GM12872 (cell line): ENCODE measurements around the gene KCTD17.

Experiments
- TF ChIP-seq, protein P1 (sequence below): IDR thresholded peaks from 3 replicates; pipeline ENCODE4 v1.5.1; 2011; ENCODE audit warnings: low read depth, mild to moderate bottlenecking, low read length, moderate library complexity; ENCODE audit not compliant: insufficient read depth

Gene KCTD17

DNA sequence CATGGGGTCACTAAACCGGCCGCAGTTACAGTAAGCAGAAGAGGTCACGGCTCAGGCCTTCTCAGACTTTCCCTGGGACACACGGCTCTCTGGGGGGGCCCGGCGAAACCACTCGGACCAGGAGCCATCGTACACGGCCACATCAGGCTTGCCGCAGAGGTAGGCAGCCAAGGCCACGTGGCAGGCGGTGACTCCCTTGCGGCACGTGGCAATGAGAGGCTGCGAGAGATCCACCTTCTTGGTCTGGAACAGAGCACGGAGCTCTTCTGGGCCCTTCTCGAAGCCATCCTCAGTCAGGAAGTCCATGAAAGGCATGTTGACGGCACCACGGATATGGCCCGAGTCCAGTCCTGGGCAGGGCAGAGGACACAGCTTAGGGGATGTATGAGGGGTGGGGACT, 40.6 kb upstream of the KCTD17 start:
- TF ChIP-seq, protein P1, sequence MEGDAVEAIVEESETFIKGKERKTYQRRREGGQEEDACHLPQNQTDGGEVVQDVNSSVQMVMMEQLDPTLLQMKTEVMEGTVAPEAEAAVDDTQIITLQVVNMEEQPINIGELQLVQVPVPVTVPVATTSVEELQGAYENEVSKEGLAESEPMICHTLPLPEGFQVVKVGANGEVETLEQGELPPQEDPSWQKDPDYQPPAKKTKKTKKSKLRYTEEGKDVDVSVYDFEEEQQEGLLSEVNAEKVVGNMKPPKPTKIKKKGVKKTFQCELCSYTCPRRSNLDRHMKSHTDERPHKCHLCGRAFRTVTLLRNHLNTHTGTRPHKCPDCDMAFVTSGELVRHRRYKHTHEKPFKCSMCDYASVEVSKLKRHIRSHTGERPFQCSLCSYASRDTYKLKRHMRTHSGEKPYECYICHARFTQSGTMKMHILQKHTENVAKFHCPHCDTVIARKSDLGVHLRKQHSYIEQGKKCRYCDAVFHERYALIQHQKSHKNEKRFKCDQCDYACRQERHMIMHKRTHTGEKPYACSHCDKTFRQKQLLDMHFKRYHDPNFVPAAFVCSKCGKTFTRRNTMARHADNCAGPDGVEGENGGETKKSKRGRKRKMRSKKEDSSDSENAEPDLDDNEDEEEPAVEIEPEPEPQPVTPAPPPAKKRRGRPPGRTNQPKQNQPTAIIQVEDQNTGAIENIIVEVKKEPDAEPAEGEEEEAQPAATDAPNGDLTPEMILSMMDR, result no peak

DNA sequence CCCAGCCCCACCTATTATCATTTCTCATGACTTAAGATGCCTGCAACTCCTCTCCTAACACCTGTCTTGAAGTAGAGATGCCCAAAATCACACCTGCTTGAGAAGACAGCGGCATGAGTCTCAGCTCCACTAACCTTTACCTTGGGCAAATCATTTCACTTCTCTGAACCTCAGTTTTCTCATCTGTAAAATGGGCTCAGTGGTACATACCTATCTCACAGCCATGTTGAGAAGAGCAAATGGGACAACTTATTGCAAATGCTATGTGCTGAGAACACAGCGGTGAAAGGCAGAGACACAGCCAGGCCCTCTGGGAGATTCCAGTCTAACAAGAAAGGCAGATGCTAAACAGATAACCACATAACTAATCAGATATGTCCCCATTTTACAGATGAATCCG, 40.1 kb upstream of the KCTD17 start:
- TF ChIP-seq, protein P1, result no peak

DNA sequence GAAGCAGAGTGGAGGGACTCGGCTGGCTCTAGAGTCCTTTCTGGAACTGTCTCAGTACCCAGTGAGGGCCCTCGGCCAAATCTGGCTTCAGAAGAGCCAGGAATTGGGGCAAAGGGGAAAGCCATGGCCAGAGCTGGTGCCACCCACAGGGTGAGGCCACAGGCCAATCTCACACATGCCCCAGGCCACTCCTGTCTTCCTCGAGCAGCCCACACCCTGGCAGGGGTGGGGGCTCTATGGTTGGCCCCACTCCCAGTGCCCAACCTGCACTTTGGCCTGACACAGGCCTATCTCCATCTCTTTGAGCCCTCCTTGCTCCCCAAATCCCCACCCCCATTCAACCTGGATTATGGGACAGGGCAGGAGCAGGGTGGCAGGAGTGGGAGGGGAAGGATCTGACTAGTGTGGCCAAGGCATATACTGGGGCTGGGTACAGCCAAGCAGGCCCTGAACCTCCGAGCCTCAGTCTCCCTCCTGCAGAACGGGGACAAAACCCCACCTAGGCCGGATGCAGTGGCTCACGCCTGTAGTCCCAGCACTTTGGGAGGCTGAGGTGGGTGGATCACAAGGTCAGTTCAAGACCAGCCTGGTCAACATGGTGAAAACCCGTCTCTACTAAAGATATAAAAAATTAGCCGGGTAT, 39.2 kb upstream of the KCTD17 start:
- TF ChIP-seq, protein P1, result no peak

DNA sequence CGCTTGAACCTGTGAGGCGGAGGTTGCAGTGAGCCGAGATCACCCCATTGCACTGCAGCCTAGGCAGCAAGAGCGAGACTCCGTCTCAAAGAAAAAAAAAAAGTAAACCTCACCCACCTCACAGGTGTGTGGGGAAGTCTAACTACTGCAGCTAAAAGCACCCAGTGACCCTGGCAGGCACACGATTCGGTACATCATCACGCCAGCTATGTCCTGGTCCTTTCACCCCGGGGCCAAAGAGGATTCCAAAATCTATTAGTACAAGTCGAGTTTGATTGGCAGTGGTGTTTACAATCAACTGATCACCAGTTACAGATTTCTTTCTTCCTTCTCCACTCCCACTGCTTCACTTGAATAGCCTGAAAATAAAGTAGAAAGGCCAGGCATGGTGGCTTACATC, 38.6 kb upstream of the KCTD17 start:
- TF ChIP-seq, protein P1, result no peak

DNA sequence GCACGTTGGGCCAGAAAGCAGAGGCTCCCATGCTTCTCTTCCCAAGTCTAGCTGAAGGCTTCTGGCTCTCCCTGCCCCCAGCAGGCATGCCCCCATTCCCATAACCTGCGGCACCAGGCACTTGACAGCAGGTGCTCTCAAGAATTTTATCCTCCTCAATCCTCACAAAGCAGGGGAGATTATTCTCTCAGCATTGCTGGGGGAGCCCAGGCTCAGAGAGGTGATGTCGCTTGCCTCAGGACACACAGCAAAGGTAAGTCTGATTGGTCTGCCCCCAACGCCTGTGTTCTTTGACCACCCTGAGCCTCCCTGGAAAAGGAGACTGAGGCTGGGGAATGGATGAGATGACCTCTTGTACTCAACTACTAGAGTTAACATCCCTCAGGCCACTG, 37.1 kb upstream of the KCTD17 start:
- TF ChIP-seq, protein P1, result no peak

DNA sequence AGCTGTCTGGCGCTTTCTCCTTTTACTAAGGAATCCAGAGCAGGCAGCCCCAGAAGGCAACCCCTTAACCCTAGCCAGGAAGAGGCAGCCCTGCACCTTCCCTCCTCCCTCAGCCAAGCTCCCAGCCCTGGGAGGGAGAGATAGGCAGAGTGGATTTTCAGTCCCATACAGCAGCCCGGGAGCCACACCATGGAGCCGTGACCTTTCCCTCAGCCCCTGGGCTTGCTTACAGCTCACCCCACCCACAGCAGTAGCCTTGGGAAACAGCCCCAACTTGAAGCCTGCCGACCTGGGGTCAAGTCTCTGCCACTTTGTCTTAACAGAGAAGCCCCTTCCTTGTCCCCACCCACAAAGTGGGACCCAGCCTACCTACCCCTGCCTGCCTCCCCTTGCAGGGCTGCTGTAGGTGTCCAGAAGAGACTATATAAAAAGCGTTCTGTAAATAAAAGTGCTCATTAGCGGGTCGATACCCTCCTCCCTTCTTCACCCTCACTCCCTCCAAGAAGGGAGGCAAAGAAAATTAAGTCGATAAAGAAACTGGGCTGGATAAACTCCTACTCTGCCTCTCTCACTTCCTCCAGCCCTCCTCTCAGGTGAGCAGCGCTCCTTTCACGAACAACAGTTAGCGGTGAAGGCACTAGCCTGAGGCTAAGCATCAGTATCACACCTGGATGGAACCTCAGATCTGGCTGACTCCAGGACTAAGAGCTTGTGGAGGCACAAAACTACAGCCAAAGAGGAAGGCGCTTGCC, 36.5 kb upstream of the KCTD17 start:
- TF ChIP-seq, protein P1, result no peak

DNA sequence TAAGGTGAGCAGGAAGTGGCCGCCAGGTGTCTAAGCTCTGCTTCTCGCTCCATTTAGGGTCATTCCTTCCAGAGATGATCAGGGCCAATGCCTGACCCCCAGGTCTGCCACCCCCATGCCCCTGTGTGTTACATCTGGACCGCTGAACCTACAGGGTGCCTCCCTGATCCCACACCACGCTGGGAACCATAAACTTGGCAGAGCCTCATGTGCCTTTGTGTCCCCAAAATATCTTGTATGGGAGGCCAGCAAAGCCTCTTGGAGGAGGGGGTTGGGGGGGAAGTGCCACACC, 36.0 kb upstream of the KCTD17 start:
- TF ChIP-seq, protein P1, result no peak
